Amniotic epithelial cell (primary cell): ENCODE results near the gene ANO7.

ENCODE experiments used
- DNase-seq: peaks from one replicate; pipeline ENCODE4 v3.0.0-alpha.2; 2010; ENCODE audit warnings: low read depth

ANO7 gene

GRCh38 chr2:241255542-241256167, 67.2 kb downstream of the ANO7 start:
- DNase-seq, result no peak

DNA sequence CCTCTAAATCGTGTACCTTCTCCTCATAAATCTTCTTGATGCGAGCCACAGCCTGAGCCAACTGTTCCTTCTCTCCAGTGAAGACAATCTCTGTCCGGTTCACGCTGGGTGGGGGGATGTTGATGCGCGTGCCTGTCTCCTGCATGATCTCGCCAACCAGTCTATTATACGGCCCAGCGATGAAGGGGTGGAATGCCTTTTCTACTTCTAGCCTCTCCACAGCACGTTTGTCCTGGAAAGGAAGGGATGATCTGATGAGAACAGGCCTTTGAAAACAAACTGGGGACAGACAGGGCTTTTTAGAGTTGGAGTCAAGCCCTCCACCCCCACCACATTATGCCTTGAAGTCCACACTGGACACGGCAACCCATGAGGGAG, 67.7 kb downstream of the ANO7 start:
- no peak for DNase-seq

- no peak for DNase-seq
These were observed 69.0 kb downstream of the ANO7 start for GRCh38 chr2:241257419-241258032.

DNA sequence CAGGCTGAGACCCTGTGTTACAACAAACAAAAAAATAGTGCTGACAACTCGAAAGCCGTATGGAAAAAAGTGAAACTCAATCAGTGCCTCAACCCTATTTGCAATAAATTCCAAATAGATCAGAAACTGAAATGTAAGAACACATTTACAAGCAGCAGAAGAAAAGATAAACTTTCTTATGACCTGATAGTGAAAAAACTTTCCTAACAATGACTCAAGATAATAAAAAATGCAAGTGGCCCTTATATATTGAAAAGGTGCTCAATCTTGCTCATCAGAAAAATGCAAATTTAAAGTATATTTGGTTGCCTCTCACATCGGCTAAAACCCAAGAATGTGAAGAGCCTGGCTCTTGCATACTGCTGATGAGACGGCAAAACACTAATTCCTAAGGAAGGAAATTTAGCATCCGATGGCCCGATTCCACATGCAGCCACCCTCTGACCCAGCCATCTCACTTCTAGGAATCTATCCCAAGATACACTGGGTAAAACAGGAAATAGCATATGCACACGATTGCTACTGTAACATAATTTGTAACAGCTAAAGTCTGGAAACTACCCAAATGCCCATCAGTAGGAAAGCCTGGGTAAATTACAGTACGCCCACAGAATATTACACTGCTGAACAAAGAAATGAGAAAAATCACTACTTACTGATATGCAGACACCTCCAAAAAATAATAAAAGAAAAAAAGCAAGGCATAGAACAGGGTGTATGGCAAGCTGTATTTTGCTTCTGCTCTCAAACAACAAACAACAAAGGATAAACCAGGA, 70.2 kb downstream of the ANO7 start:
- no peak for DNase-seq

DNA sequence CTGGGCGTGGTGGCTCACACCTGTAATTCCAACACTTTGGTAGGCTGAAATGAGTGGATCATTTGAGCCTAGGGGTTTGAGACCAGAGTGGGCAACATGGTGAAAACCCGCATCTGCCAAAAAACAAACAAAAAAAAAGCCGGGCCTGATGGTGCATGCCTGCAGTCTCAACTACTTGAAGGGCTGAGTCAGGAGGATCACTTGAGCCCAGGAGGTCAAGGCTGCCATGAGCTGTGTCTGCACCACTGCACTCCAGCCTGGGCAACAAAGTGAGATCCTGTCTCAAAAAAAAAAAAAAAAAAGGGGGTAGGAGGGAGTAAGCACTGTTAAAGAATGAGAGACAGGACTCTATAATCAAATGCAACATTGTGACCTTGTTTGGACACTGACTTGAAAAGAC, 72.4 kb downstream of the ANO7 start:
- no peak for DNase-seq

DNA sequence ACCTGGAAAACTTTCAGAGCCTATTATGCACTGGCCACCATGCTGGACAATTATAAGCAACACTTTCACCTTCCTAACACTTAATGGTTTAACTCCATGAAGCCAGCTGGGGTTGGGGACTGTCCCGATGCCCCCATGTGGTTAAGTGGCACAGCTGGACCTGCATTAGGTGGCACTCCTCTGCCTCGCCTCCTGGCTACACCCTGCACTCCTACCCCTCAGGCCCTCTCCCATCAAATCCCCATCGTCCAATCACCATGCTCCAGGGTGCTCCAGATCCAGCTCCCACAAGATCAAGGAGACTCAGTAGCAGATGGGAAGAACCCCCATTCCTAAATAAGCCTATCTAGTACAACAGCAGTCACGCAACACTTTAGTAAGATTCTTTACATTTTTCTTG, 73.2 kb downstream of the ANO7 start:
- DNase-seq, result no peak

DNA sequence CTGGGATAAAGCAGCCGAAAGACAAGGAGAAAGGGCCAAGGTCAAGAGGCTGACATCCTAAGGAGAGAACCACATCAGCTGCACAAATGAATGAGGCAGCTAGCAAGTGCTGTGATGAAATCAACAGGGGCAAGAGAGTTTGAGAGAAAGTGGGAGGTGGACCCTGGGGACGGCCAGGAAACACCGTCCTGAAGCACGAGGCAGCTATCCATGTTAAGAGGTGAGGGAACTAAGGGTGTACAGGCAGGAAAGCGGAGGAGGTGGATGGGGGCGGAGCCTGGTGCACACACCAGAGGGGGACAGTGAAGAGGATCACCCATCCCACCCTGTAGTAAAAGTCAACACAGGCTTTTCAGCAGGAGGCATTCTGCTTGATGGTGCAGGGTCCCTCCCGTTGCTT, 74.6 kb downstream of the ANO7 start:
- DNase-seq, result no peak

GRCh38 chr2:241265506-241265905, 77.0 kb downstream of the ANO7 start:
- no peak for DNase-seq

GRCh38 chr2:241267249-241268067, 79.0 kb downstream of the ANO7 start:
- DNase-seq, result no peak

- no peak for DNase-seq
These were observed 79.8 kb downstream of the ANO7 start for GRCh38 chr2:241268306-241268705.

- DNase-seq, result no peak
These were observed 80.4 kb downstream of the ANO7 start for GRCh38 chr2:241268716-241269445.

DNA sequence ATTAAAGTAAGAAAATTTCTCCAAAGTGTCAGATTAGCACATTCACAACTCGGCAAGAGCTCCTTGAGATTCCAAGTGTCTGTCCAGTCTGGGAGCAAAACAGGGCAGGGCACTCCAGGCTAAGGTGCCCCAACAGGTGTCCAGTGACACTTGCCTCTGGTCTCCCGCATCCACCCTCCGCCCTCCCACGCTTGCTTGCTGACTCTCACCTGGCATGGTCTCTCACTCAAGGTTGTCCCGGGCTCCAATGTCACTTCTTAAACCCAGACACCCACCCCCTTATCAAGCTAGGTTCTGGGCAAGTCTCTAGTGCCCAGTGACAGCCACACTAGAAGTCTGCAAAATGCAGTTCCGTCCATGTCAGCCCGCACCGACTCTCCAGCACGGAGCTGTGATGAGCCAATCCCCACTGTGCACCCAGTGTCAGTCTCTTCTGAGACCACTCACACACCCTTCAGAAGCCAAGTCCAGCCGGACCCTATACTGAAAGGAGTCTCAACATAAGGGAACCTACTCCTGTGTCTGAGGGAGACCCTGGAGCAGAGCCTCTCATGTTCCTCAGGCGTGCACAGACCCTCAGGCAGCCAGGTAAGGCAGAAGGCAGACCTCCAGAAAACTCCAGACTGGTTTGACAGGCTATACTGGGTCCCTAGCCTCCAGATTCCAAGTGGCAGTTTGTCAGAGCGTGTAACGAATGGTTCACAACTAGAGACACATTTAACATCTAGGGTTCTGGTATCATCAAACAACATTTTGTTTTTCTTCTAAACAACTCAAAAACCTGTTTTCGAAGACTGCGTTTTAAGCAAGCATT, 81.4 kb downstream of the ANO7 start:
- DNase-seq, result no peak

DNA sequence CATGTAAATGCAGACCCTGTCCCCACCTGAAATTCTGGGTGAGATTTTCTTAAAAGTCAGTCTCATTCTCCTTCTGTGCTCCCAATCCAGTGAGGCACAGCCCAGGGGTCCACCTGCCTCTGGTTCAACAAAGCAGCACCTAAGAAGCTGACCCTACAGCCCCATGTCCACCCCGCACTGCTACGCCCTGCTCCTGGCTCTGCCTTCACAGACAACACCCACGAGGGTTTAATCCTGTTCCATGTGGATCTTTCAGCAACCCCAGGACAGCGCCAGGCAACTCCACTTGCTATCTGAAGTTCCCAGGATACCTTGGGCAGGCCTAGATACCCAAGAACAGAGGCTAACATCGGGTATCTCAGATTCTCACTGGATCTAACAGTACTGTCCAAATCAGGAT, 82.1 kb downstream of the ANO7 start:
- DNase-seq, result no peak

DNA sequence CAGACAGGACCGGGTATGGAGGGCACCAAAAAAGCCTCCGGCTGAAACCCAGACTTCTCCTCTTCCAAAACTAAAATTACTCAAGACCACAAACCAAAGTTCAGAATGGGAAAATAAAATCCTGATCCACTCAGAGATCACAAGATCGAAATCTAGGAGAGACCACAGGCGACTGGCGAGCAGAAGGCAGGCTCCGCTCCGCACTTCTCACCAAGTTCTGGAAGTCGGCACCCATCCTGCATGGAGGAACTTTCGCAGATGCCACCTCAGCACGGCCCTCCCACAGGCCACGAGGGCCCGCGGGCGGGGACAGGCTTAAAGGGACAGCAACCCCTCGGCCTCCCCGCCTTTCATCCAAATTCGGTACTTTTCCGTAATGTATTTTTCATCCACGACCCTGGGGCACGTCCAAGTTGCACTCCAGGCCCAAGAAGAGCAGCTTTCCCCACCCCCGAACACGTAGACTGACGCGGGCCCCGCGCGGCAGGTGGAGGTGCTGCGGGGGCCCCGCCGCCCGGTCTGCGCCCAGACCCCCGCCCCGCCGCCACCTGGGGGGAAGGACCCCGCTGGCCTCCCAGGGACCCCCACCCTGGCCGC, 83.3 kb downstream of the ANO7 start:
- peak; percentile 73 for DNase-seq

DNA sequence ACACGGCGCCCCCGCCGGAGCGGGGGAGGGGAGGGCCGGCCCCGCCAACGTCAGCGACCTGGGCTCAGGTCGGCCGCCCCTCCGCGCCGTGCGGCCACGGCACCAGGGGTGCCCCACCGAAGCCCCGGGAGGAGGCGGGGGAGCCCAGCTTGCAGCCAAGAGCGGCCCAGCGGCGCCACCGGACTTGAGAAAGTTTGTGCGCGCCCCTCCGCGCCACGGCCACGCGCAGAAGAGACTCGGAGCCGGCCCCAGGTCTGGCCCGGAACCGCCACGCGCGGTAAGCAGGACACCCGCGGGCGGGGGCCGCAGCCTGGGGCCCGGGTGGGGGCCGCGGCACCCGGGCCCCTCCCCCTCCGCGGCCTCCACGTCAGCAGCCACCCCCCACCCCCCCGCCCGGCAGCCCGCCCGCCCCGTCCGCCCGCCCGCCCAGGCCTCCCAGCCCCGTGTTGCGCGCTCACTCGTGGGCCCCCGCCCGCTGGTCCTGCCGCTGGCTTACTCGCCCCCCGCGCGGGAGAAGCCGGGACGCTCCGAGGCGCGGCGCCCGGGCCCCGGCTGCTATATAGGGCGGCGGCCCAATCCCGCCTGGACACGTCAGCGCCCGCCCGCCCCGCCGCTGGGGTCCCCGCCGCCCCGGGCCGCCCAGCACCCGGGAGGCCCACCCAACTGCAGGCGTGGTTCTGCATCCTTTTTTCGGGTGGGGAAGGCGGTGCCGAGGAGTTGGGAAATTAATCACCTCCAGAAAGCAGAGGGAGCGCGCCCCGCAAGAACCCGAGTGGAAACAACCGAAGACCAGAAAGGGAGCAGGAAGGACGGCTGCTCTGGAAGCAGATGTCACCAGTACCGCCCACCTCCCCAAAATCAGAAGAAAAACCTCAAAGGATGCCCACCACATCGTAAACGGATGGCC, 84.1 kb downstream of the ANO7 start:
- peak; percentile 41 for DNase-seq

DNA sequence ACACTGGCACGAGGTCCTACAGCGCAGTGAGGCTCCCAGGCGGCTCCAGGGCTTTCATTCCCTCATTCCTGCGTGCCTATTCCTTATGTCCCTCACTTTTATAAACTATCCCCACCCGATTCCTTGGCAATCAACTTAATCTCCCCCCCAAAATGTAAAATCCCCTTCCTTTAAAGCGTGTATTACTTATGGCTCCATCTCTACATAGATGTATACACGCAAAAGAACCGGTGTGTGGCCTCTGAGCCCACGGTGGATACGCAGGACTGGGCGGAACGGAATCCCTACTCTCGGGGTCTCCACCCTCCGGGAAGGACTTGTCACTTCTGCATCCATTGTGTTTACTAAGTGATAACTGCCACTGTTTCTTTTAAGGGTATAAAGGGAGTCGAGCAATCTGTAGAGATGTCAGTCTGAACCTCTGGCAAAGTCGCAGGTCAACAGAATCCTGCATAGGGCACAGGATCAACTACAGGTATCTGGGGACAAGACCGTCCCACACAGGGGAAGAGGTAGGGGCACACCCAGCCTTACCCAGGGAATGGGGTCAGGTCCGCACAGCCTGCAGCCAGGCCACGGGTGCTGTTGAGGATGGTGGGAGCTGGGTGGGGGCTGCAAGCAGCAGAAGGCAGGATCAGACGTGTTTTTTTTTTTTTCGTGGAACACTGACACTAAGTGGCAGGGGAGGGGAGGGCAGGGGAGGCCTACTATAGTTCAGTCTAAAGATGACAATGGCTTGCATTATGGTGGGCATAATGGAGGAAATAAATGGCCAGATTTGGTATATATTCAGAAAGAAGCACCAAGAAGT, 84.9 kb downstream of the ANO7 start:
- DNase-seq, result no peak

- DNase-seq, result peak; percentile 63
These were observed 85.7 kb downstream of the ANO7 start for GRCh38 chr2:241274127-241274526.
